NCI-H1092 (cell line): ENCODE measurements around the gene TMEM92.
"Not testable (repeated sequence)": the region's sequence is repeated elsewhere in the genome, so short reads cannot be mapped to it uniquely, and the experiment has no call there.

ENCODE experiments used
- DNase-seq: peaks from one replicate; lab custom pipeline; 2025; lab: John Stamatoyannopoulos, UW

The TMEM92 gene

GRCh38 chr17:50276588-50277356 is 2.5 kb downstream of the TMEM92 start:
- no peak for DNase-seq

- DNase-seq: no peak
Observed at GRCh38 chr17:50277357-50277754, 3.1 kb downstream of the TMEM92 start.

GRCh38 chr17:50278526-50279180 is 4.4 kb downstream of the TMEM92 start:
- no peak for DNase-seq

GRCh38 chr17:50279181-50279526 is 4.9 kb downstream of the TMEM92 start:
- DNase-seq: no peak

GRCh38 chr17:50279639-50280038 is 5.4 kb downstream of the TMEM92 start:
- DNase-seq: no peak

GRCh38 chr17:50280068-50280467 is 5.8 kb downstream of the TMEM92 start:
- no peak for DNase-seq

GRCh38 chr17:50280801-50281441 is 6.7 kb downstream of the TMEM92 start:
- no peak for DNase-seq

GRCh38 chr17:50281739-50282401 is 7.6 kb downstream of the TMEM92 start:
- DNase-seq: no peak

- no peak for DNase-seq
Observed at GRCh38 chr17:50283246-50283645, 9.0 kb downstream of the TMEM92 start.

GRCh38 chr17:50283714-50284113 is 9.4 kb downstream of the TMEM92 start:
- DNase-seq: no peak

GRCh38 chr17:50285941-50286340 is 11.7 kb downstream of the TMEM92 start:
- no peak for DNase-seq

GRCh38 chr17:50287302-50287701 is 13.0 kb downstream of the TMEM92 start:
- DNase-seq: not testable (repeated sequence)

GRCh38 chr17:50288306-50288705 is 14.0 kb downstream of the TMEM92 start:
- DNase-seq: peak; percentile 24

GRCh38 chr17:50289278-50289677 is 15.0 kb downstream of the TMEM92 start:
- no peak for DNase-seq

GRCh38 chr17:50289991-50290702 is 15.9 kb downstream of the TMEM92 start:
- DNase-seq: no peak

- DNase-seq: no peak
Observed at GRCh38 chr17:50290933-50291332, 16.7 kb downstream of the TMEM92 start.

- no peak for DNase-seq
Observed at GRCh38 chr17:50292465-50292864, 18.2 kb downstream of the TMEM92 start.

GRCh38 chr17:50295021-50295420 is 20.8 kb downstream of the TMEM92 start:
- no peak for DNase-seq

GRCh38 chr17:50297407-50297865 is 23.2 kb downstream of the TMEM92 start:
- peak; percentile 11 for DNase-seq

- no peak for DNase-seq
Observed at GRCh38 chr17:50298018-50298417, 23.8 kb downstream of the TMEM92 start.

- DNase-seq: no peak
Observed at GRCh38 chr17:50299776-50300175, 25.5 kb downstream of the TMEM92 start.

GRCh38 chr17:50300824-50301223 is 26.6 kb downstream of the TMEM92 start:
- not testable (repeated sequence) for DNase-seq
